Hepatocyte (in vitro differentiated cells): Measurements from ENCODE around the gene KRTAP4-5.

ENCODE experiments used
- CTCF ChIP-seq: fragments of 200-600 bp; sonication (generic); IDR thresholded peaks from 2 replicates; pipeline ENCODE4 v1.5.1; 2016; ENCODE audit warnings: antibody characterized with exemption, mild to moderate bottlenecking; ENCODE audit not compliant: poor library complexity
- EZH2 ChIP-seq: fragments of 200-600 bp; sonication (generic); IDR thresholded peaks from 2 replicates; pipeline ENCODE4 v1.6.1; 2016; ENCODE audit warnings: antibody characterized with exemption, mild to moderate bottlenecking, borderline replicate concordance
- EZH2phosphoT487 ChIP-seq: fragments of 200-600 bp; sonication (generic); IDR thresholded peaks from one replicate; pipeline ENCODE4 v1.6.1; 2018; ENCODE audit warnings: antibody characterized with exemption, mild to moderate bottlenecking, low read depth, moderate library complexity; ENCODE audit not compliant: unreplicated experiment, severe bottlenecking

- TF ChIP-seq CTCF (no peak), EZH2 (no peak), EZH2phosphoT487 (no peak)
These were observed 28.7 kb upstream of the KRTAP4-5 start for GRCh38 chr17:41178341-41178740.
